ENCODE measurements around the gene PEX5L.

DNA sequence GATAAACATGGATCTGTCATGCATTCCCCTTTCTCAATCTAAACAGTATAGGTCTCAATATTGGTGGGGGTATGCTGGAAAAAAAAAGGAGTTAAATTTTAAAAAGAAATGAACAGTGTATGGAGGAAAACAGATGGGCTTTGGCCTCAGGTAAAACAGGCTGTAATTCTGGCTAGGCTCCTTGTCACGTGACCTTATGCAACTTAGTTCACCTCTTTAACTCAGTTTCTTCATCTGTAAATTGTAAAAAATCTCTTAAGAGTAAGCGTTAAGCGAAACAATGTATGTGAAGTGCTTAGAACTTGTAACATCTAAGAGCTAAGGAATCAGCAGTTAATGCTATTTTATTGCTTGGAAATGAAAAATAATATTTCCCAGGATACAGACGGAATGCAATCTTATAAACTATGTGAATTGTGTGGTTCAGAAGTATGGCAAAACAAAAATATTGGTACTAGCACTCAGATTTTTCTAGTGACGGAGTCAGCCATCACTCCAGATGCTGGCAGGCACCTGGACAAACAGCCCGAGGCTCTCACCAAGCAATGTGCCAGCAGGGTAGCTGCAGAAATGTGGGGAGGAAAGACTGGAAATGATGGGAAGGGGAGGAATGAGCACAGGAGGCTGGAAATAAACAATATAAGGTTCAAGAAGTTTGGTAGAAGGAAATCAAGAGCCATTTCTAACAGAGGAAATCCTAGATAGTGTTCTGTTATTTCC lies 211.1 kb downstream of the PEX5L start:
- TF ChIP-seq EZH2 (optimal IDR thresholded peaks at IDR 0.05; ENCODE audit: low read depth, low read length) (no peak), CTCF (IDR thresholded peaks at IDR 0.05; ENCODE audit: low read length) (no peak), EZH2phosphoT487 (IDR thresholded peaks at IDR 0.05; ENCODE audit: low read length) (no peak)

Measured in MM.1S (cell line).